Mammary epithelial cell (primary cell): ENCODE data around the gene DAAM2.

Experiments
- EZH2 ChIP-seq: IDR thresholded peaks from 2 replicates; pipeline ENCODE4 v1.6.1; 2012; ENCODE audit warnings: low read length, inconsistent platforms, borderline replicate concordance
- TF ChIP-seq, protein P1 (sequence below), 2 donors: IDR thresholded peaks in 1 of 2; conservative IDR thresholded peaks in 1 of 2; 2 replicates each; pipeline ENCODE4 v1.5.1; 2011 to 2012; ENCODE audit warnings: inconsistent platforms in 2 of 2, low read length in 2 of 2, mild to moderate bottlenecking in 2 of 2, control low read depth in 1 of 2, low read depth in 1 of 2; ENCODE audit not compliant: insufficient read depth in 1 of 2; ENCODE audit errors: extremely low read depth in 1 of 2

- TF ChIP-seq, protein P1, sequence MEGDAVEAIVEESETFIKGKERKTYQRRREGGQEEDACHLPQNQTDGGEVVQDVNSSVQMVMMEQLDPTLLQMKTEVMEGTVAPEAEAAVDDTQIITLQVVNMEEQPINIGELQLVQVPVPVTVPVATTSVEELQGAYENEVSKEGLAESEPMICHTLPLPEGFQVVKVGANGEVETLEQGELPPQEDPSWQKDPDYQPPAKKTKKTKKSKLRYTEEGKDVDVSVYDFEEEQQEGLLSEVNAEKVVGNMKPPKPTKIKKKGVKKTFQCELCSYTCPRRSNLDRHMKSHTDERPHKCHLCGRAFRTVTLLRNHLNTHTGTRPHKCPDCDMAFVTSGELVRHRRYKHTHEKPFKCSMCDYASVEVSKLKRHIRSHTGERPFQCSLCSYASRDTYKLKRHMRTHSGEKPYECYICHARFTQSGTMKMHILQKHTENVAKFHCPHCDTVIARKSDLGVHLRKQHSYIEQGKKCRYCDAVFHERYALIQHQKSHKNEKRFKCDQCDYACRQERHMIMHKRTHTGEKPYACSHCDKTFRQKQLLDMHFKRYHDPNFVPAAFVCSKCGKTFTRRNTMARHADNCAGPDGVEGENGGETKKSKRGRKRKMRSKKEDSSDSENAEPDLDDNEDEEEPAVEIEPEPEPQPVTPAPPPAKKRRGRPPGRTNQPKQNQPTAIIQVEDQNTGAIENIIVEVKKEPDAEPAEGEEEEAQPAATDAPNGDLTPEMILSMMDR (conservative IDR thresholded peaks at IDR 0.05 in 1 of 2, IDR thresholded peaks at IDR 0.05 in 1 of 2; ENCODE audit: extremely low read depth in 1 of 2, insufficient read depth in 1 of 2, low read depth in 1 of 2, low read length in 2 of 2): no peak
- no peak for TF ChIP-seq EZH2
These were observed 106.4 kb downstream of the DAAM2 start for GRCh38 chr6:39898625-39899024.
